H1 (cell line): ENCODE measurements around the gene CAPZB. TPM values are rescaled to one million over a fixed set of nuclear protein-coding genes. Genes with fewer than 3 reads are reported as not detected.

Source experiments
- CBX8 ChIP-seq: fragments of 300-800, 300-1000 bp; sonication (generic); IDR thresholded peaks from 2 replicates; pipeline ENCODE4 v1.7.1; 2016; ENCODE audit warnings: low read depth, low read length, borderline replicate concordance
- E2F6 ChIP-seq: IDR thresholded peaks from 2 replicates; pipeline ENCODE4 v1.6.1; 2012; ENCODE audit warnings: inconsistent platforms
- EZH2 ChIP-seq: fragments of 200-600 bp; sonication (generic); IDR thresholded peaks from 2 replicates; pipeline ENCODE4 v1.7.1; 2012; ENCODE audit warnings: low read depth, mild to moderate bottlenecking, moderate library complexity, low read length, inconsistent platforms; ENCODE audit not compliant: severe bottlenecking
- GABPA ChIP-seq: IDR thresholded peaks from 2 replicates; pipeline ENCODE4 v1.6.1; 2011; ENCODE audit warnings: mild to moderate bottlenecking, low read length, moderate library complexity, borderline replicate concordance; ENCODE audit not compliant: insufficient read depth
- HDAC6 ChIP-seq: IDR thresholded peaks from one replicate; pipeline ENCODE4 v1.7.1; 2012; ENCODE audit warnings: low read depth, mild to moderate bottlenecking, inconsistent platforms, low read length, moderate library complexity
- POU5F1 ChIP-seq: IDR thresholded peaks from 2 replicates; pipeline ENCODE4 v1.6.1; 2011; ENCODE audit warnings: low read depth, mild to moderate bottlenecking, low read length, moderate library complexity
- SRF ChIP-seq: IDR thresholded peaks from 2 replicates; pipeline ENCODE4 v1.6.1; 2011; ENCODE audit warnings: mild to moderate bottlenecking, low read depth, low read length, moderate library complexity
- SUZ12 ChIP-seq: fragments of 200-600 bp; sonication (generic); IDR thresholded peaks from 2 replicates; pipeline ENCODE4 v1.6.1; 2012; ENCODE audit warnings: mild to moderate bottlenecking, inconsistent platforms, low read length, moderate library complexity, mixed read lengths
- TBP ChIP-seq: IDR thresholded peaks from 2 replicates; pipeline ENCODE4 v1.6.1; 2011; ENCODE audit warnings: low read depth, low read length, improper control_type of control experiment
- polyA plus RNA-seq, 7 experiments: library from polyadenylated mRNA; depleted of rRNA in 3 of 7; stranded (reverse) in 5 of 7; unstranded in 2 of 7; fragments of >200 nt in 5 of 7; fragments of 200-250 nt in 2 of 7; gene quantifications; 1 replicate in 5 of 7; 2 replicates in 1 of 7; 4 replicates in 1 of 7; pipeline versions ENCODE4 v1.2.1 to v1.2.3, GENCODE V29; 2011 to 2013; ENCODE audit warnings: missing spikeins in 2 of 7, mixed read lengths in 2 of 7
- total RNA-seq: library from RNA; stranded (reverse); fragmentation: NEBNext Ultra II Directional; extraction: Animal tissue kit (Norgen Biotek cat#: 25700); gene quantifications from 2 replicates; pipeline ENCODE4 v1.2.1, GENCODE V29; 2021

Gene CAPZB
- total and polyA plus RNA-seq, 2 of the 8 experiments (the other 6 are each of a cell fraction or from before 2014, with no cell fraction given) = 162 to 371 TPM

- TF ChIP-seq SUZ12 = no peak
- TF ChIP-seq SRF = no peak
- TF ChIP-seq E2F6 = no peak
- TF ChIP-seq EZH2 = no peak
- TF ChIP-seq HDAC6 = no peak
- no peak for TF ChIP-seq TBP
- TF ChIP-seq POU5F1 = no peak
- TF ChIP-seq GABPA = no peak
- TF ChIP-seq CBX8 = no peak
Observed at GRCh38 chr1:19512545-19512944, 27.2 kb upstream of the CAPZB start (continued).
